Liver (tissue), 9 donors: Measurements from ENCODE around the gene TSHR. TPM values are rescaled to one million over a fixed set of nuclear protein-coding genes. Genes with fewer than 3 reads are reported as not detected.

ENCODE experiments used
- DNase-seq: peaks from one replicate; pipeline ENCODE4 v3.0.0-alpha.2; 2017; ENCODE audit warnings: low spot score
- H3K27ac ChIP-seq, 2 donors: one replicate each; pipeline ENCODE4 v1.7.0; 2013; ENCODE audit warnings: inconsistent platforms in 2 of 2, low read length in 2 of 2, control low read depth in 1 of 2, low read depth in 1 of 2, mild to moderate bottlenecking in 1 of 2
- H3K27me3 ChIP-seq, 4 donors: one replicate each; pipeline versions ENCODE4 v1.6.1 to v1.7.0; 2013; ENCODE audit warnings: low read length in 3 of 4, inconsistent platforms in 1 of 4, mild to moderate bottlenecking in 1 of 4, moderate library complexity in 1 of 4; ENCODE audit not compliant: control insufficient read depth in 4 of 4, insufficient read depth in 4 of 4
- H3K36me3 ChIP-seq, 4 donors: one replicate each; pipeline versions ENCODE4 v1.6.1 to v1.7.0; 2013; ENCODE audit warnings: low read length in 3 of 4, mild to moderate bottlenecking in 3 of 4, low read depth in 1 of 4, moderate library complexity in 1 of 4; ENCODE audit not compliant: control insufficient read depth in 4 of 4, insufficient read depth in 3 of 4
- H3K4me1 ChIP-seq, 4 donors: one replicate each; pipeline versions ENCODE4 v1.6.1 to v1.7.0; 2013; ENCODE audit warnings: low read length in 3 of 4, mild to moderate bottlenecking in 3 of 4, moderate library complexity in 1 of 4; ENCODE audit not compliant: control insufficient read depth in 4 of 4, insufficient read depth in 4 of 4
- H3K4me3 ChIP-seq, 3 donors: one replicate each; pipeline versions ENCODE4 v1.6.1 to v1.7.0; 2013; ENCODE audit warnings: low read length in 3 of 3, control low read depth in 1 of 3, low read depth in 1 of 3, mild to moderate bottlenecking in 1 of 3
- H3K9ac ChIP-seq, 2 donors: one replicate each; pipeline ENCODE4 v1.7.0; 2013; ENCODE audit warnings: low read length in 2 of 2, mild to moderate bottlenecking in 2 of 2, moderate library complexity in 2 of 2, control low read depth in 1 of 2, low read depth in 1 of 2
- H3K9me3 ChIP-seq, 4 donors: one replicate each; pipeline versions ENCODE4 v1.6.1 to v1.7.0; 2013; ENCODE audit warnings: low read length in 3 of 4; ENCODE audit not compliant: control insufficient read depth in 4 of 4
- EGR1 ChIP-seq, 2 donors: IDR thresholded peaks; 2 replicates each; pipeline ENCODE4 v1.6.1; 2016 to 2018; ENCODE audit warnings: antibody characterized with exemption in 2 of 2, low read depth in 2 of 2
- FOXA1 ChIP-seq: IDR thresholded peaks from 2 replicates; pipeline ENCODE4 v1.6.1; 2016; ENCODE audit warnings: antibody characterized with exemption
- FOXA2 ChIP-seq: IDR thresholded peaks from 2 replicates; pipeline ENCODE4 v1.6.1; 2016; ENCODE audit warnings: antibody characterized with exemption
- GABPA ChIP-seq, 2 donors: IDR thresholded peaks in 1 of 2; conservative IDR thresholded peaks in 1 of 2; 2 replicates each; pipeline ENCODE4 v1.6.1; 2016; ENCODE audit warnings: antibody characterized with exemption in 2 of 2, mild to moderate bottlenecking in 1 of 2, moderate library complexity in 1 of 2
- HNF4A ChIP-seq, 2 donors: conservative IDR thresholded peaks; 2 replicates each; pipeline ENCODE4 v1.6.1; 2016; ENCODE audit warnings: antibody characterized with exemption in 2 of 2, mild to moderate bottlenecking in 2 of 2
- HNF4G ChIP-seq: IDR thresholded peaks from 2 replicates; pipeline ENCODE4 v1.6.1; 2016; ENCODE audit warnings: antibody characterized with exemption
- JUND ChIP-seq, 2 donors: IDR thresholded peaks; 2 replicates each; pipeline ENCODE4 v1.6.1; 2016; ENCODE audit warnings: antibody characterized with exemption in 2 of 2
- NR2F2 ChIP-seq: IDR thresholded peaks from 2 replicates; pipeline ENCODE4 v1.6.1; 2016; ENCODE audit warnings: antibody characterized with exemption
- RAD21 ChIP-seq, 2 donors: IDR thresholded peaks; 2 replicates each; pipeline ENCODE4 v1.6.1; 2016; ENCODE audit warnings: antibody characterized with exemption in 2 of 2, mild to moderate bottlenecking in 2 of 2
- RXRA ChIP-seq, 2 donors: IDR thresholded peaks; 2 replicates each; pipeline ENCODE4 v1.6.1; 2017 to 2018; ENCODE audit warnings: antibody characterized with exemption in 2 of 2, mild to moderate bottlenecking in 1 of 2
- SP1 ChIP-seq: IDR thresholded peaks from 2 replicates; pipeline ENCODE4 v1.6.1; 2018; ENCODE audit warnings: antibody characterized with exemption, mild to moderate bottlenecking
- TAF1 ChIP-seq: conservative IDR thresholded peaks from 2 replicates; pipeline ENCODE4 v1.6.1; 2016; ENCODE audit warnings: antibody characterized with exemption, mild to moderate bottlenecking
- YY1 ChIP-seq: IDR thresholded peaks from 2 replicates; pipeline ENCODE4 v1.6.1; 2016; ENCODE audit warnings: antibody characterized with exemption, mild to moderate bottlenecking
- ZBTB33 ChIP-seq: IDR thresholded peaks from 2 replicates; pipeline ENCODE4 v1.6.1; 2016; ENCODE audit warnings: antibody characterized with exemption
- WGBS: extraction: QIAGEN DNeasy Blood & Tissue Kit; methylation state at CpG from one replicate; pipeline ENCODE4 v1.1.7; 2013; 5-methylcytosine and 5-hydroxymethylcytosine counted together
- polyA plus RNA-seq, 2 donors: library from polyadenylated mRNA; stranded (reverse) in 1 of 2; unstranded in 1 of 2; fragments of 200-250 nt in 1 of 2; fragments of >200 nt in 1 of 2; fragmentation: Nextera tagmentation in 1 of 2; extraction: Ambion mirVana in 1 of 2; gene quantifications; one replicate each; pipeline versions ENCODE4 v1.2.1 to v1.2.3, GENCODE V29; 2013 to 2015
- total RNA-seq, 2 donors: library from RNA; depleted of rRNA; stranded (reverse); fragments of >200 nt; gene quantifications; one replicate each; pipeline ENCODE4 v1.2.3, GENCODE V29; 2014
- TF ChIP-seq, protein P1 (sequence below): IDR thresholded peaks from 2 replicates; pipeline ENCODE4 v1.6.1; 2016; ENCODE audit warnings: antibody characterized with exemption
- TF ChIP-seq, protein P2 (sequence below): fragments of 150-350 bp; IDR thresholded peaks from 2 replicates; pipeline ENCODE4 v1.5.1; 2017; ENCODE audit warnings: improper control_type of control experiment, low read depth, low read length; ENCODE audit not compliant: missing input control
- TF ChIP-seq, protein P3 (sequence below): IDR thresholded peaks from 2 replicates; pipeline ENCODE4 v1.6.1; 2016; ENCODE audit warnings: antibody characterized with exemption
- TF ChIP-seq, protein P4 (sequence below): IDR thresholded peaks from 2 replicates; pipeline ENCODE4 v1.6.1; 2016; ENCODE audit warnings: antibody characterized with exemption, mild to moderate bottlenecking
- donor health status: healthy.
- donor health status: healthy.
- donor health status: healthy.
- donor health status: healthy.
- donor health status: healthy.

TSHR gene
- total and polyA plus RNA-seq, 4 donors, result 0.08 to 3.2 TPM; not detected in 2

DNA sequence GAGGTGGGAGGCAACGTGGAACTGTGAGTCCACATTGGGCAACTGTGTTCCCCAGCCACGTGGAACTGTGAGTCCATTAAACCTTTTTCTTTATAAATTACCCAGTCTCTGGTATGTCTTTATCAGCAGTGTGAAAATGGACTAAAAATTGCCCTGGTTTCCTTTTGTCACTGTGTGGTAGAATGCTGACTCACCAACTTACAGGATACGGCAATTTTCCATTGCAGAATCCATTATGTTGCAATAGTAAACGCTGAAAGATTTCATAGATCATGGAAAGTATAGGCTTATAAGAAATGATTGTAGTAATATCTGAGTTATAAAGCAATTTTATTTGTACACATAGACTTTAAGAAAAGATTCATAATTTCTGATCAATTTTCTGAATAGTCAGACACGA, 172.4 kb downstream of the TSHR start (continued):
- TF ChIP-seq RAD21 (IDR thresholded peaks at IDR 0.05) (peak in 1 of 2 donors; percentile 13), SP1 (no peak)

DNA sequence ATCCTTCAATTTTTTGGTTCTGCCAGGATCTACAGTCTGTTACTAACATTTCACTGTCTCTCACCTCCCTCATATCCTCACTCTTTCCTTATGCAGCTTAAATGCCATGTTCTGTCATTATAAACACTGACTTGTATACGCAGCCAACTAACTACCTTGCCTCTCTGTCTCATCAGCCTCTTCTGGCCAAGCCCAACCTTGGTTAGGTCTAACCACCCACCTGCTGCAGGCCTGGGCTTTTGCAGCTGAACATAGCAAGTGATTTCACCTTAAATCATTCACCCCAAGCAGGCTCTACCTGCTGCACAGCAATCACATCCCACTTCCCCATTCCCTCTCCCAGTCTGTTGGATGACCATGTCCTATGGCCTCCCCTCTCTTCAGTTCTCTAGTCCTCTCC, 173.8 kb downstream of the TSHR start:
- TF ChIP-seq TAF1 (no peak), NR2F2 (no peak), ZBTB33 (no peak), SP1 (no peak), HNF4G (no peak), RXRA (IDR thresholded peaks at IDR 0.05) (no peak), FOXA1 (no peak), HNF4A (conservative IDR thresholded peaks at IDR 0.05) (no peak), JUND (IDR thresholded peaks at IDR 0.05) (no peak), EGR1 (IDR thresholded peaks at IDR 0.05; ENCODE audit: low read depth in 2 of 2) (no peak), RAD21 (IDR thresholded peaks at IDR 0.05) (no peak), GABPA (IDR thresholded peaks at IDR 0.05 in 1 of 2, conservative IDR thresholded peaks at IDR 0.05 in 1 of 2) (no peak), FOXA2 (no peak), YY1 (no peak)
- TF ChIP-seq, protein P1, sequence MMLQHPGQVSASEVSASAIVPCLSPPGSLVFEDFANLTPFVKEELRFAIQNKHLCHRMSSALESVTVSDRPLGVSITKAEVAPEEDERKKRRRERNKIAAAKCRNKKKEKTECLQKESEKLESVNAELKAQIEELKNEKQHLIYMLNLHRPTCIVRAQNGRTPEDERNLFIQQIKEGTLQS, result no peak
- TF ChIP-seq, protein P2, sequence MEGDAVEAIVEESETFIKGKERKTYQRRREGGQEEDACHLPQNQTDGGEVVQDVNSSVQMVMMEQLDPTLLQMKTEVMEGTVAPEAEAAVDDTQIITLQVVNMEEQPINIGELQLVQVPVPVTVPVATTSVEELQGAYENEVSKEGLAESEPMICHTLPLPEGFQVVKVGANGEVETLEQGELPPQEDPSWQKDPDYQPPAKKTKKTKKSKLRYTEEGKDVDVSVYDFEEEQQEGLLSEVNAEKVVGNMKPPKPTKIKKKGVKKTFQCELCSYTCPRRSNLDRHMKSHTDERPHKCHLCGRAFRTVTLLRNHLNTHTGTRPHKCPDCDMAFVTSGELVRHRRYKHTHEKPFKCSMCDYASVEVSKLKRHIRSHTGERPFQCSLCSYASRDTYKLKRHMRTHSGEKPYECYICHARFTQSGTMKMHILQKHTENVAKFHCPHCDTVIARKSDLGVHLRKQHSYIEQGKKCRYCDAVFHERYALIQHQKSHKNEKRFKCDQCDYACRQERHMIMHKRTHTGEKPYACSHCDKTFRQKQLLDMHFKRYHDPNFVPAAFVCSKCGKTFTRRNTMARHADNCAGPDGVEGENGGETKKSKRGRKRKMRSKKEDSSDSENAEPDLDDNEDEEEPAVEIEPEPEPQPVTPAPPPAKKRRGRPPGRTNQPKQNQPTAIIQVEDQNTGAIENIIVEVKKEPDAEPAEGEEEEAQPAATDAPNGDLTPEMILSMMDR, result no peak
- TF ChIP-seq, protein P3, sequence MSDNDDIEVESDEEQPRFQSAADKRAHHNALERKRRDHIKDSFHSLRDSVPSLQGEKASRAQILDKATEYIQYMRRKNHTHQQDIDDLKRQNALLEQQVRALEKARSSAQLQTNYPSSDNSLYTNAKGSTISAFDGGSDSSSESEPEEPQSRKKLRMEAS, result no peak
- TF ChIP-seq, protein P4, sequence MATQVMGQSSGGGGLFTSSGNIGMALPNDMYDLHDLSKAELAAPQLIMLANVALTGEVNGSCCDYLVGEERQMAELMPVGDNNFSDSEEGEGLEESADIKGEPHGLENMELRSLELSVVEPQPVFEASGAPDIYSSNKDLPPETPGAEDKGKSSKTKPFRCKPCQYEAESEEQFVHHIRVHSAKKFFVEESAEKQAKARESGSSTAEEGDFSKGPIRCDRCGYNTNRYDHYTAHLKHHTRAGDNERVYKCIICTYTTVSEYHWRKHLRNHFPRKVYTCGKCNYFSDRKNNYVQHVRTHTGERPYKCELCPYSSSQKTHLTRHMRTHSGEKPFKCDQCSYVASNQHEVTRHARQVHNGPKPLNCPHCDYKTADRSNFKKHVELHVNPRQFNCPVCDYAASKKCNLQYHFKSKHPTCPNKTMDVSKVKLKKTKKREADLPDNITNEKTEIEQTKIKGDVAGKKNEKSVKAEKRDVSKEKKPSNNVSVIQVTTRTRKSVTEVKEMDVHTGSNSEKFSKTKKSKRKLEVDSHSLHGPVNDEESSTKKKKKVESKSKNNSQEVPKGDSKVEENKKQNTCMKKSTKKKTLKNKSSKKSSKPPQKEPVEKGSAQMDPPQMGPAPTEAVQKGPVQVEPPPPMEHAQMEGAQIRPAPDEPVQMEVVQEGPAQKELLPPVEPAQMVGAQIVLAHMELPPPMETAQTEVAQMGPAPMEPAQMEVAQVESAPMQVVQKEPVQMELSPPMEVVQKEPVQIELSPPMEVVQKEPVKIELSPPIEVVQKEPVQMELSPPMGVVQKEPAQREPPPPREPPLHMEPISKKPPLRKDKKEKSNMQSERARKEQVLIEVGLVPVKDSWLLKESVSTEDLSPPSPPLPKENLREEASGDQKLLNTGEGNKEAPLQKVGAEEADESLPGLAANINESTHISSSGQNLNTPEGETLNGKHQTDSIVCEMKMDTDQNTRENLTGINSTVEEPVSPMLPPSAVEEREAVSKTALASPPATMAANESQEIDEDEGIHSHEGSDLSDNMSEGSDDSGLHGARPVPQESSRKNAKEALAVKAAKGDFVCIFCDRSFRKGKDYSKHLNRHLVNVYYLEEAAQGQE, result no peak
- 95% methylated on average over 1 of the region's 1 CpG for WGBS
- Histone ChIP-seq H3K36me3 (peaks cover 0 to 3% (median 1%) of the 10 kb centered on the region in 4 donors), H3K4me3 (no peak overlapping the region), H3K9me3 (no peaks in the 10 kb centered on the region), H3K9ac (no peak overlapping the region), H3K27ac (no peak overlapping the region), H3K4me1 (peaks cover 0 to 19% (median 8%) of the 10 kb centered on the region in 4 donors), H3K27me3 (no peaks in the 10 kb centered on the region)
- DNase-seq, result no peak
